Skeletal muscle tissue (tissue), 4 donors: Measurements from ENCODE around the gene TM7SF3. TPM values are rescaled to one million over a fixed set of nuclear protein-coding genes. Genes with fewer than 3 reads are reported as not detected.

ENCODE experiments used
- H3K27ac ChIP-seq: one replicate; pipeline ENCODE4 v1.7.0; 2013; ENCODE audit warnings: mild to moderate bottlenecking, low read depth, low read length, inconsistent platforms
- H3K27me3 ChIP-seq, 3 donors: one replicate each; pipeline ENCODE4 v1.7.0; 2013; ENCODE audit warnings: low read length in 3 of 3; ENCODE audit not compliant: control insufficient read depth in 3 of 3, insufficient read depth in 3 of 3
- H3K36me3 ChIP-seq, 3 donors: one replicate each; pipeline ENCODE4 v1.7.0; 2013; ENCODE audit warnings: low read length in 3 of 3; ENCODE audit not compliant: control insufficient read depth in 3 of 3, insufficient read depth in 3 of 3
- H3K4me1 ChIP-seq, 3 donors: one replicate each; pipeline ENCODE4 v1.7.0; 2013; ENCODE audit warnings: low read length in 3 of 3, mild to moderate bottlenecking in 3 of 3; ENCODE audit not compliant: control insufficient read depth in 3 of 3, insufficient read depth in 3 of 3
- H3K4me3 ChIP-seq, 3 donors: one replicate each; pipeline ENCODE4 v1.7.0; 2013; ENCODE audit warnings: low read length in 3 of 3
- H3K9ac ChIP-seq, 3 donors: one replicate each; pipeline ENCODE4 v1.7.0; 2013; ENCODE audit warnings: low read length in 3 of 3, mild to moderate bottlenecking in 3 of 3, moderate library complexity in 2 of 3, low read depth in 1 of 3
- H3K9me3 ChIP-seq, 3 donors: one replicate each; pipeline ENCODE4 v1.7.0; 2013; ENCODE audit warnings: low read length in 3 of 3; ENCODE audit not compliant: control insufficient read depth in 3 of 3
- total RNA-seq: library from RNA; depleted of rRNA; stranded (reverse); fragments of >200 nt; gene quantifications from one replicate; pipeline ENCODE4 v1.2.3, GENCODE V29; 2014
- donor health status: Osteomylitis.

Gene TM7SF3
- total RNA-seq, 1 donor from 2014 or later, result 31.8 TPM

- H3K9me3 ChIP-seq, result no peaks in the 10 kb centered on the region
- peaks cover 0 to 3% (median 0%) of the 10 kb centered on the region in 3 donors for H3K36me3 ChIP-seq
- peak within 1 kb of the TSS; percentile 93 for H3K27ac ChIP-seq
- H3K4me3 ChIP-seq, result peak within 1 kb of the TSS; percentile 92 to 99 (median 97)
- no peaks in the 10 kb centered on the region for H3K27me3 ChIP-seq
- peaks cover 17 to 40% (median 20%) of the 10 kb centered on the region in 3 donors for H3K4me1 ChIP-seq
- H3K9ac ChIP-seq, result peak within 1 kb of the TSS; percentile 95 to 98 (median 96)
Measured at GRCh38 chr12:26937863-26938700, 76.1 kb downstream of the TM7SF3 start, which contains the start of the genes FGFR1OP2 and INTS13. TSS of gene FGFR1OP2 (plus strand) at chr12:26938470. CDS start at chr12:26954159, 15,689 bp downstream. TSS of gene INTS13 (minus strand) at chr12:26937981. CDS start at chr12:26936803, 1,178 bp downstream.

GRCh38 chr12:26937443-26937862 lies 76.7 kb downstream of the TM7SF3 start:
- Histone ChIP-seq H3K9ac (peak overlapping the region; percentile 90 to 96 (median 95)), H3K36me3 (peaks cover 0 to 3% (median 2%) of the 10 kb centered on the region in 3 donors), H3K27ac (peak overlapping the region; percentile 93), H3K9me3 (no peaks in the 10 kb centered on the region), H3K4me3 (peak overlapping the region; percentile 92 to 99 (median 97)), H3K4me1 (peaks cover 17 to 40% (median 20%) of the 10 kb centered on the region in 3 donors), H3K27me3 (no peaks in the 10 kb centered on the region)

GRCh38 chr12:26936559-26937442 lies 77.4 kb downstream of the TM7SF3 start:
- H3K4me1 ChIP-seq, result peaks cover 17 to 40% (median 20%) of the 10 kb centered on the region in 3 donors
- H3K9ac ChIP-seq, result peak overlapping the region; percentile 90 to 96 (median 95)
- no peaks in the 10 kb centered on the region for H3K27me3 ChIP-seq
- H3K4me3 ChIP-seq, result peak overlapping the region; percentile 92 to 99 (median 97)
- no peaks in the 10 kb centered on the region for H3K9me3 ChIP-seq
- H3K27ac ChIP-seq, result peak overlapping the region; percentile 93
- peaks cover 0 to 8% (median 4%) of the 10 kb centered on the region in 3 donors for H3K36me3 ChIP-seq

GRCh38 chr12:26935636-26936378 lies 78.4 kb downstream of the TM7SF3 start:
- peaks cover 17 to 40% (median 20%) of the 10 kb centered on the region in 3 donors for H3K4me1 ChIP-seq
- H3K27ac ChIP-seq, result no peak overlapping the region

GRCh38 chr12:26929590-26929989 lies 84.6 kb downstream of the TM7SF3 start:
- Histone ChIP-seq H3K9ac (no peak overlapping the region), H3K9me3 (no peaks in the 10 kb centered on the region), H3K27ac (no peak overlapping the region), H3K36me3 (peaks cover 8 to 28% (median 26%) of the 10 kb centered on the region in 3 donors), H3K4me3 (no peak overlapping the region), H3K27me3 (no peaks in the 10 kb centered on the region), H3K4me1 (no peaks in the 10 kb centered on the region)

More at GRCh38 chr12:26935636-26936378, 78.4 kb downstream of the TM7SF3 start:
- no peak overlapping the region for H3K4me3 ChIP-seq
- H3K27me3 ChIP-seq, result no peaks in the 10 kb centered on the region
- H3K36me3 ChIP-seq, result peaks cover 0 to 8% (median 4%) of the 10 kb centered on the region in 3 donors
- H3K9me3 ChIP-seq, result no peaks in the 10 kb centered on the region
- H3K9ac ChIP-seq, result no peak overlapping the region

- H3K4me3 ChIP-seq, result no peak overlapping the region
- H3K27me3 ChIP-seq, result no peaks in the 10 kb centered on the region
- H3K9ac ChIP-seq, result no peak overlapping the region
- H3K36me3 ChIP-seq, result peaks cover 8 to 28% (median 28%) of the 10 kb centered on the region in 3 donors
- no peaks in the 10 kb centered on the region for H3K4me1 ChIP-seq
- H3K9me3 ChIP-seq, result no peaks in the 10 kb centered on the region
- H3K27ac ChIP-seq, result no peak overlapping the region
Measured at GRCh38 chr12:26928661-26929060, 85.5 kb downstream of the TM7SF3 start.

Other genes starting within 250 kb of the TM7SF3 start
- gene ITPR2, start 181.2 kb downstream of the TM7SF3 start, total RNA-seq, result 14.6 TPM
- 23.0 TPM for gene INTS13, start 76.4 kb downstream of the TM7SF3 start, total RNA-seq
- 23.5 TPM for gene FGFR1OP2, start 75.9 kb downstream of the TM7SF3 start, total RNA-seq
- 39.1 TPM for gene MED21, start 8.2 kb upstream of the TM7SF3 start, total RNA-seq
- gene C12orf71, start 68.2 kb upstream of the TM7SF3 start, total RNA-seq, result not detected
- 17.2 TPM for gene STK38L, start 229.9 kb upstream of the TM7SF3 start, total RNA-seq